Nephron (organoid): Measurements from ENCODE around the gene LIX1.

ENCODE experiments used
- H3K27ac Mint-ChIP-seq, 3 experiments: 2 replicates each; pipeline ENCODE4 v1.8.0; 2020; ENCODE audit warnings: mixed read lengths in 3 of 3, mild to moderate bottlenecking in 2 of 3, moderate library complexity in 1 of 3
- H3K27me3 Mint-ChIP-seq: 2 replicates; pipeline ENCODE4 v1.8.0; 2021; ENCODE audit warnings: low read depth, mild to moderate bottlenecking, moderate library complexity, mixed read lengths
- H3K36me3 Mint-ChIP-seq: 2 replicates; pipeline ENCODE4 v1.8.0; 2020; ENCODE audit warnings: low read depth, mixed read lengths
- H3K4me1 Mint-ChIP-seq: 2 replicates; pipeline ENCODE4 v1.8.0; 2020; ENCODE audit warnings: mixed read lengths
- H3K4me3 Mint-ChIP-seq, 3 experiments: 2 replicates each; pipeline ENCODE4 v1.8.0; 2020; ENCODE audit warnings: mild to moderate bottlenecking in 3 of 3, mixed read lengths in 3 of 3, moderate library complexity in 2 of 3
- H3K9me3 Mint-ChIP-seq: 2 replicates; pipeline ENCODE4 v1.8.0; 2020; ENCODE audit warnings: mixed read lengths
- CTCF ChIP-seq, 3 experiments: fragments of 200-600 bp; sonication (generic); IDR thresholded peaks; one replicate each; pipeline ENCODE4 v1.5.0; 2021; ENCODE audit warnings: antibody characterized with exemption in 3 of 3; ENCODE audit not compliant: unreplicated experiment in 3 of 3

LIX1 gene

DNA sequence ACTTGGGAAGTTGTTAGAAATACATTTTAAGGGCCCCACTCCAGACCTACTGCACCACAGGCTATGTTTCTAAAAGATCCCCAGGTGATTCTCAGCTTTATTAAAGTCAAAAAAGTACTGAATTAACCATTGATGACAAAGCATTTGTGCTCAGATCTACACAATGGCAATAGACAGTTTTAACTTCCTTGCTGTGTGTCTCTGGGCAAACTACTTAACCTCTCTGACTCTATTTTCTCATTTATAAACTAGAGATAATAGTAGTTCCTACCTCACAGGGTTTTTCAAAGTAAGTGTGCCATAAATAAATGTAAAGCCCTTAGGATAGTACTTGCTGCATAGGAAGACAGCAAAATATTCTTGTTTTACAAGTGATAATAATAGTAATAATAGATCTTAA is 66.3 kb downstream of the LIX1 start:
- Mint-ChIP-seq H3K4me3 (no peak overlapping the region), H3K27ac (peak overlapping the region; percentile 68 to 77 (median 68)), H3K4me1 (peaks cover 20% of the 10 kb centered on the region), H3K27me3 (no peaks in the 10 kb centered on the region), H3K36me3 (no peaks in the 10 kb centered on the region), H3K9me3 (no peaks in the 10 kb centered on the region)
- no peak for TF ChIP-seq CTCF (IDR thresholded peaks at IDR 0.05; ENCODE audit: unreplicated experiment in 3 of 3)

DNA sequence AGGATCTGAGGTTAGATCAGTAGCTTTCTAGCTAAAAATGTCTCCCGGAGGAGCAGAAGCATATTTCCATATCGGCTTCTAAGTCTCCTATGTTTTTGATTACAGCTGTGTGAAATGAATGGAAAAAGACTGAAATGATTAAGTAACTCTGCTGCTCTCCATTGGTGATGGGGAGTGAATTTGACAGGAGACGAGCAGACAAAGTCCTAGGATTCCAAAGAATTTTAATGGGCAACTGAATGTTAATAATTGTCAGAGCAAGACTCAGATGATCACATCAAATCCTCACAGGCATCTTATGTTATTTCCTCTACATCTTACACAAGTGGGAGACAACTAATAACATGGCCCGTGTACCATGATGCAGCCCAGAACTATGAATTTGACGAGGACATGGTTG is 66.8 kb downstream of the LIX1 start:
- TF ChIP-seq CTCF (IDR thresholded peaks at IDR 0.05; ENCODE audit: unreplicated experiment in 3 of 3) = no peak
- Mint-ChIP-seq H3K4me3 (no peak overlapping the region), H3K4me1 (peaks cover 24% of the 10 kb centered on the region), H3K27ac (peak overlapping the region; percentile 68 to 77 (median 68)), H3K36me3 (no peaks in the 10 kb centered on the region), H3K9me3 (no peaks in the 10 kb centered on the region), H3K27me3 (no peaks in the 10 kb centered on the region)

DNA sequence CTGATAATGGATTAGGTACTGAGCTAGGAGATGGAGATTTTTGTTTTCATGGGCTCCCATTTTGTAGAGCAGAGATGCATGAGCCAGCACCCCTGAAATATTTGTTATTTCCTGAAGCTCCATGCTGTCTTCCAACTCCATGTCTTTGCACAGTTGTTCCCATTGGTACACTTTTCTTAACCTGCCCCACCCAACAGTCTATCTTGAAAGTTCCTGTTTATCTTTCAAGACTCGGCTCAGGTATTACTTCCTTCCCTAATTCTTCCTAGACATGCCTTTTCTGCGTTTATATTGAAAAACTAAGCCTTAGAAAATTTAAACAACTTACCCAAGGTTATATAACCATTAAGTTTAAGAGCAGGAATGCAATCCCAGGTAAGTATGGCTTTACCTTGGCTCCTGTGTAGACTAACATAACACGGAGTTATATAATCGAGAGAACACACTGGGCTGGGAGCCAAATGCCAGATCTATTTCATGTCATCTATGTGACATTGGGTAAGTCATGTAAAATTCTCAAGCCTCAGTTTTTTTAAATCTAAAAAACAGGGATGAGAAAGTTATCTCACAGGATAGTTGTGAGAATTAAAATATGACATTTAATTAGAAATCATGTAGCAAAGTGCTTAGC is 67.4 kb downstream of the LIX1 start:
- no peaks in the 10 kb centered on the region for H3K9me3 Mint-ChIP-seq
- H3K27ac Mint-ChIP-seq = peak overlapping the region in 2 of 3 experiments; percentile 20 to 40
- H3K36me3 Mint-ChIP-seq = no peaks in the 10 kb centered on the region
- no peak overlapping the region for H3K4me3 Mint-ChIP-seq
- peaks cover 31% of the 10 kb centered on the region for H3K4me1 Mint-ChIP-seq
- no peaks in the 10 kb centered on the region for H3K27me3 Mint-ChIP-seq
- TF ChIP-seq CTCF (IDR thresholded peaks at IDR 0.05; ENCODE audit: unreplicated experiment in 3 of 3) = no peak

DNA sequence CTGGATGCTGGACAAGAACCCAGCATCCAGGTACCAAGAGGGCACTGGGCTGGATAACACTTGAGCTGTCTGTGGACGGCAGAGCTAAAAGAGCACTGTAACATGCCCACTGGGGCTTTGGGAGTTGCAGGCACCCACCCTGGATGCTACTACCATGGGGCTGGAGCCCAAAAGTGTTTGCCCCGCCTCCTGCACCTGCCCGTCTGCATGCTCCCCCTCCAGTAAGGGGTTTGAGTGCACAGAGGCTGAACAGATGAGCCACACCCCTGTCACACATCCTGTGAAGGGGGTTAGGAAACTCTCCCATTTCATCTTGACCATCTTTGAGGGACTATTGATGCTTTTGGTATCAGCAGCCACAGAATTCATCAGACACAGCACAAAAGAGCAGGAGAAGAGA is 69.0 kb downstream of the LIX1 start:
- no peaks in the 10 kb centered on the region for H3K36me3 Mint-ChIP-seq
- H3K9me3 Mint-ChIP-seq = no peaks in the 10 kb centered on the region
- H3K4me1 Mint-ChIP-seq = peaks cover 31% of the 10 kb centered on the region
- no peak overlapping the region for H3K27ac Mint-ChIP-seq
- no peak for TF ChIP-seq CTCF (IDR thresholded peaks at IDR 0.05; ENCODE audit: unreplicated experiment in 3 of 3)
- no peaks in the 10 kb centered on the region for H3K27me3 Mint-ChIP-seq
- H3K4me3 Mint-ChIP-seq = no peak overlapping the region

DNA sequence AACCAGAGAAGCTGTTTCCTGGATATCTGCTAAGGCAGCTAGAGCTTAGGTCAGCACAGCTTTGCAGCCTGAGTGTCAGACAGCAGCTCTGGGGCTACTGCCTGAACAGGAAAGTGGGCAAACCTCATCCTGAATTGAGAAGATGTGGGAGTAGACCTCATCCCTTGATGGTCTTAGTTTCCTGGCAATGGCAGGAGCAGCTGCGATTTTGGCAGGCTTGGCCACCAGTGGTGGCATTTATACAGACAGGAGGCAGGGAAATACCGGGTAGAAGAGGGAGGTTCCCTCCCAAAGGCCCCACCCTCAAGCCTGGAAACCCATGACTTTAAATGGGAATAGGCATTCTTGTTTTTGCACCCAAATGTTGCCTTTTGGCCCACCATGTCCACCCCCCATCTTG is 69.7 kb downstream of the LIX1 start:
- Mint-ChIP-seq H3K27me3 (no peaks in the 10 kb centered on the region), H3K36me3 (no peaks in the 10 kb centered on the region), H3K9me3 (no peaks in the 10 kb centered on the region), H3K4me3 (no peak overlapping the region), H3K4me1 (peaks cover 34% of the 10 kb centered on the region), H3K27ac (peak overlapping the region in 2 of 3 experiments; percentile 9 to 39)
- TF ChIP-seq CTCF (IDR thresholded peaks at IDR 0.05; ENCODE audit: unreplicated experiment in 3 of 3) = no peak

DNA sequence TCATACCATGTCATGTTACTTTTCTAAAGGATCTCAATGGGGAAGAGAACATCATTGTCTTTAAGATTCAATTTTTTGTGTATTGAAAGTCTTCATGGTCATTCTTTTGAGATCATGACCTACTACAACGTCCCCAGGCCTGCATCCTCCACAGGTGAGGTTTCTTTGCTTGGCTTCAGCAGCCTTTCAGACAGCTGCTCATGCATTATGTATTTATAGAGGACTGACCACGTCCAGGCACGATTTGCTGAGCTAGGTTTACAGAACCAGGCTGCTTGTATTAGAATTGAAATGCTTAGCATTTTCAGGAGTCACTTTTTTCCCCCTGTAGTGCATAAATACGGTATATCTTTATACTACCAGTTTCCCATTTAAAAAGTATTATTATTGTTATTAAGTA is 70.4 kb downstream of the LIX1 start:
- Mint-ChIP-seq H3K36me3 (no peaks in the 10 kb centered on the region), H3K4me1 (peaks cover 41% of the 10 kb centered on the region), H3K9me3 (no peaks in the 10 kb centered on the region), H3K27me3 (no peaks in the 10 kb centered on the region), H3K27ac (peak overlapping the region in 1 of 3 experiments; percentile 57), H3K4me3 (no peak overlapping the region)
- no peak for TF ChIP-seq CTCF (IDR thresholded peaks at IDR 0.05; ENCODE audit: unreplicated experiment in 3 of 3)
